HUDEP-2 (cell line): ENCODE results near the gene SIK3.
"Not testable (repeated sequence)": the region's sequence is repeated elsewhere in the genome, so short reads cannot be mapped to it uniquely, and the experiment has no call there.

Source experiments
- DNase-seq, 76 experiments: peaks; one replicate each; lab custom pipeline; 2025; ENCODE audit not compliant: unreplicated experiment in 76 of 76; lab: John Stamatoyannopoulos, UW

The SIK3 gene

DNA sequence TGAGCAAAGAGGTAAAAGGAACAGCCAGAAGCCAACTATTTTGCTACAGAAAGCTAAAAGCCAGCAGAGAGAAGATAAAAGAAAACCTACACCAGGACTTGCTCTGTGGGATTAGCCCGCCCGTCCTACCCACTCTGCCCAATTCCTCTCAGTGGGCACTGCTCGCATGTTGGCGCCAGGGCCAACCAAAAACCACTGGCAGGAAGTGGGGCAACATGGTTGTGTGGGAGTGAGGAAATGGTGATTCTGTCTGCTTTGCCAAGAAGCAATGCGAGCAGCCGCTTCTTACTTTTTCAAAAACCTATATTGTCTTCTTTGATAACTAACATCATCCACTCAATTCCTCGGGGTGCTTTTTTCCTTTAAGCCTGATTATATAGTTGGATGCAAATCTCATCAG, 246.6 kb downstream of the SIK3 start:
- DNase-seq = no peak

DNA sequence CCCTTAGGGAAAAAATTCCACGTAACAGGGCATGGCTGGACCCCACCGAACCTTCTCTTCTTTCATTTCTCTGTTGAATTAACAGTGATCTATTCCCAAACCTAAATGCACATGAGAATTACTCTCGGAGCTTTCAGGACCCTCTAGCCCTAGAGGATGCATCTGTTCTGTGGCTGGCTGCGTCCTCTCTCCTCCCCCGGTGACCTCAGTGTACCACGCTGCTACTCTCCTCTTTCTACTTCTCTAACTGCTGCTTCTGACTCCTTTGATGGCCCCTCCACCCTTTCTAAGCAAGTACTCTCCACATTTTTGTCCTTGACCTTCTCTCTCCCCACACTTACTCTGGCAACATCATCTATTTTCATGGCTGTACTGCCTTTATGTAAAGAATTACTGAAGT, 248.7 kb downstream of the SIK3 start:
- DNase-seq = no peak

DNA sequence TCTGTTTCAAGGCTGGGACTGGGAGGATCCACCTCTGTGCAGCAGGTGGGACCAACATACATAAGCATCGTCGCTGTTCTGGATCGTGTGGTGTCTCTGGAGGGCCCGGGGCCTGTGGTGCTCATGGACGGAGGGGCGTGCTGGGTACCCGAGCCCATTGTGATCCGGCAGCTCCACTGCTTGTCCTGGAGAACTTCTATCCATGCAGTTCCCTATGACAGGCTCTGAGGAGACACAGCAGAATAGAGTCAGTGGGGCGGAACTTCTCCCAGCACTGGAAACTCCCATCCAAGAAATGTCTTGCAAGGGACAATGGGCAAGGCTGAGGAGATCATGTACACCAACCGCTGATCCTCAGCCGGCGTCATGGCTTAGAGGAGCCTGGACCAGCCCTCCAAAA, 249.2 kb downstream of the SIK3 start:
- DNase-seq = no peak

DNA sequence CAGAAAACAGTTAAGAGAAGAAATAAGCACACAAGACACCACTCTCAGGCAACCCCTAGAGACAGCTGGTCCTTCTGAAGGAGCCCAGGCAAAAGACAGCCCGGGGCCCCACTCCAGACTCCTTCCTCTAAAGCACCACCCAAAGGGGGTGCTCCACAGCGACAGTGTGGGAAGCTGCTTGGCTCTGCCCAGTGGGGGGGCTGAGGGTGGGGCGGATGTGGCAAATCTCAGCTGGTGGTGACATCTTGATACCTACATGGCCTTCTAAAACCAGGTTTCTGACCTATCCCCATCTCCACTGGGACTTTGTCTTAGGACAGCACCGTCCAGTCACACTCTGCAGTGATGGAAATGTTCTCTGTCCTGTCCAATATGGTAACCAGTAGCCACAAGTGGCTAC, 250.6 kb downstream of the SIK3 start:
- DNase-seq = no peak

DNA sequence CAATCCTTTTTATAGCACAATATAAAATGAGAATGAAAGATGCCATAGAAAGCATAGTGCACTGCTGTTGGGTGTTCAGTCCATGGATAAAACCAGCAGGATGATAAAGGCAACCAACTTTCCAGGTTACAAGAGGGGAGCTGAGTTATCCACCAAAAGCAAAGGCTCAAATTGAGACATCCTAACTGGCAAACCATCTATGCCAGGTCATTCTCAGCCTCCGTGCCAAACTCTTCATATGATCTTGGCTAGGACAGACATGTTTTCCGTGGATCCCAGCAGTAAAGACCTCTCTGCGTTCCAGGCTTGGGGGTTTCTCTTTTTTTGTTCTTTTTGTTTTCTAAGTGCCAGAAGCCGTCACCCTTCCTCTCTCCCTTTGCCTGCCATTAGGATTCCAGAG, 253.5 kb downstream of the SIK3 start:
- no peak for DNase-seq

DNA sequence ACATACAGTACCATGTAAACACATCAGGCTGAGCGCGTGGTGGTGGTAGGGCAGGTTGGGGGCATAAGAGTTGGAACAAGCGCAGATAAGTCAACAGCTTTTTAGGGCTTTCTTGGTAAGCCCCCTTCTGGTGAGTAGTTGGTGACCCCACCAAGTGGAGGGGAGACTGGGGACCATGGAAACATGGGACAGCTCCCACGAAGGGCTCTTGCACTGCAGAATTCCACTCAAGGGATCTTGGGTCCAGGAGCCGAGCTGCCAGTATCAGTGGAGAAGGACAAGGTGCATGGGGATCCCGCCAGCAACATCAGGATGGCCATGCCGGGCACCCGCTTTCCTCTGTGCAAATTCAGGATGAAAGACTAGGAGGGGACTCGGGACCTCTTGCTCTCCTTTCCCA, 254.6 kb downstream of the SIK3 start:
- no peak for DNase-seq

DNA sequence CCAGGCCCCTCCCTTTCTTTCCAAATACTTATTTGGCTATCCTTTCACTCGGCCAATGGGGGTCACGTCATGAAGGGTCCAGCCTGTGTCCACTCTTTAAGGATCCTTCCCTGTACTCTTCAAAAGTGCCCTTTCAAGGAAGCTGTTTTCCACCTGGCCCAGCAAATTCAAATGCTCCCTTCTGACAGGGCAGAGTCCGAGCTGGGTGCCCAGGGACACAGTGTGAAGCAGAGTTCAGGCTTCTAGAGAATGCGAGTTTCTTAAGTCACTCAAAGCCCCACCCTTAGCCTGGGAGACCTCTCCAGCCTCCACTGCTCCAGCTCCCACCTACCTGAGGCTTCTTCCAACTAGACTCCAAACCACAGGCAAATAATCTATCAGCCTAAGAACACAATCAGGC, 255.3 kb downstream of the SIK3 start:
- DNase-seq = no peak

DNA sequence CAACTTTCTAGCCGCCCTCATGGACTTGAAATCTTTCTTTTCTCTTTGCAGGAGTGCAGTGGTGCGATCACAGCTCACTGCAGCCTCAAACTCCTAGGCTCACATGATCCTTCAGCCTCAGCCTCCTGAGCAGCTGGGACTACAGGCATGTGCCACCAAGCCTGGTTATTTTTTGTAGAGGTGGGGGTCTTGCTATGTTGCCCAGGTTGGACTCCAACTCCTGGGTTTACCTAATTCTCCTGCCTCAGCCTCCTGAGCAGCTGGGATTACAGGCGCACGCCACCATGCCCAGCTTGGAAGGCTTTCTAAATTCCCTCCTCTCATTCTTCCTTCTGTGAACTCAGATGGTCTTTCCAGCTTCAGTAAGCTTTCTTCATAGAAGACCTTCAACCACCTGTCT, 256.1 kb downstream of the SIK3 start:
- DNase-seq = no peak

DNA sequence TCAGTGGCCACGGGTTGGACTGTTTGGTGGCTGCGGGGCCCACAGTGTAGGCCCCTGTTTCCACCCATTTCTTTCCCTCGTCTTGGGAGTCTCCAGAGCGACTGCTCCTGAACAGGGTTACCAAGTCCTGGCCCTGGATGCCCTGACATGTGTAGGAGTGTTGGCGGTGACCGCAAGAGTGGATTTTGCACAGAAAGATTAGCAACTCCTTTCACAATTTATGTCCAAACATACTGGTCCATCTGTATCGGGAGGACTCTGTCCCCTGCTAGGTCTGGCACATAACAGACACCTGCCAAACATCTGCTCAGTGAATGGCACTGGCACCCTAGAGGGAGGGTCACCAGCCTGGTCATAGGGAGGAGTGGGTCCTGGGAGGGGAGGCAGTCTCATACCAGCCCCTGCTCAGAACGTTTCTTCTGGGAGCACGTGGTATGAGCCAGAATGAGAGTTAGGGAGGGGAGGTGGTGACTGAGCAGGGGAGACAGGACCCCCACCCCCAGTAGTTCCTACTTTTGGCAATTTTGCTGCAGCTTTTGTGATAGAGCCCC, 257.4 kb downstream of the SIK3 start:
- DNase-seq = no peak

DNA sequence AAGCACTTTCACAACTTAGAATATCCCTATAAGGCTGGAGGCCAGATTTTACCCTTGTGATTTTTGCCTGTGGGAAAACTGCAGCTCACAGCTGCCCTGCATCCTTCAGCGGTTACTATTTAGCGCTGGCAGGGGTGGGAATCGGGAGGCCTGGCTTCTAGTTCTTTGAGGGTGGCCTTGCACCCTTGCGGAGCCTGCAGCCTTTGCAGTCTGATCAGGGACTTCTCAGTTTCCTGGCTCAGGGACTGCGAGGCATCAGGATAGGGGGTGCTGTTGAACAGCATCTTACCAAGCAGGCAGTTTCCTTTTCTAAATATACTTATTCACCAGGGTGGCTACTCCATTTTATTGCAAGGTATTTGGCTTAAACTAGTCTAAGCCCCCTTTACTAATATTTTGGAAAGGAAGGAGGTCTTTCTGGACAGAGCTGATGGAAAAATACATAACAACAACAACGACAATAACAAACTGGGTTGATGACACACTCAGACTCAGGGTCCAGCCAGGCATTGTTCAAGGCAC, 257.9 kb downstream of the SIK3 start:
- no peak for DNase-seq

DNA sequence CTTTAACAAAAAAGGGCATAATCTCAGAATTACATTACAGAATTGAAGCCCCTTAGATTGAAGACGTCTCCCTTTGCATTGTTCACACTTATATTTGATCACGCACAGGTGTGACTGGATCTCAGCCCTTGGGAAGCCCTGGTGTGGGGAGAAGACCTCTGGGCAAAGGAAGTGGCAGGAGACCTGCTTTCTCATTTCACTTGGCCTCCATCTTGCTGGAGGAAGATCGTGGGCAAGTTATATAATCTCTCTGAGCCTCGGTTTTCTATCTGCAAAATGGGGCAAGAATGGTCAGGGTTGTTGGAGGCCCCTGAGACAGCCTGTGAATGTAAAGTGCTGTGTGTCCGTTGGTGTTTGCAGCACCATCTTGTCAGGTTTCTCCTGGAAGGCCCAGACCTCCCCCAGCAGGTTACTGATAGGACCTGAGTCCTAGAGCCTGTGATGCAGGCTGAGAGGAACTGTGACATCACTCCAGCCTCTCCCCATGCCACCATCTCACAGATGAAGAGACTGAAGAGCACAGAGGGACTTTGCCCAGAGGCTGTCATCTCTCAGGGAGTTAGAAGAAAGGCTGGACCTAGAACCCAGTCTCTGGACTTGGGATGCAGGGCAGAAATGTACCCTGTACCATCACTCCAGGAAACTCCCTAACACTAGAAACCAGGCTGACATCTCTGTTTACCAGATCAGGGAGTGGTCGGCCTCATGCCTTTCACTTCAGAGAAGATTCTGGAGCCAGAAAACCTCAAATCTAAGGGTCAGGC, 259.7 kb downstream of the SIK3 start:
- no peak for DNase-seq

DNA sequence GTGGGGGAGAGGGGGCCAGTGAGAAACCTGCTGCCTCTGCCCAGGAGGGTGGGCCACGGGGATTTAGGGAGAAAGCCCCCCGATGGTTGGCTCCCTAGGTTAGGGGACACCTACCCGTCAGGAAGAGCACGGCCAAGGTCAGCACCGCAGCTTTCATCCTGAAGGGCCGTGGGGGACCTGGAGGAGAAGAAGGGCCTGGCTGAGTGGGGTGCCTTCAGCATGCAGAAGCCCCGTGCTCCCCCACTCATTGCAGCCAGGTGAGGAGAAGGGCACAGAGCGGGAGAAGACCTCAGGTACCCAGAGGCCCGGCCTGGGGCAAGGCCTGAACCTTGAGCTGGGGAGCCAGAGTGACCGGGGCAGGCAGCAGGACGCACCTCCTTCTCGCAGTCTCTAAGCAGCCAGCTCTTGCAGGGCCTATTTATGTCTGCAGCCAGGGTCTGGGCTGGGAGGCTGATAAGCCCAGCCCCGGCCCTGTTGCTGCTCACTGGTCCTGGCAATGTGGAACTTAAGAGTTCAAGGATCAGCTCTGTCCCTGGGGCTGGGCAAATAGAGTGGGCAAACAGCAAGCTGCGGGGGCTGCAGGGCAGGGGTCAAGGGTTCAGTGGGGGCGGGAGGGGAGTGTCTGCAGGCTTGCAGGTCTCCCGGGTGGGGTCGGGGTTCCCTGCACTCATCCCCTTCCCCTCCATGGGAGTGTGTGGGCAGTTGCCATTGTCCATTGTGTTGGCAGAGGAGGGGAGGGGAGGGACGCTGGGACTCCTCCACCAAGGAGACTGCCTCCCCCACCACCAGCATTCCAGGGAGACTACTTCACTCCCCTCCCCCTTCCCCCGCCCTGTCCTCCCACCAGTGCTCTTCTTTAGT, 260.8 kb downstream of the SIK3 start, which contains the start of gene APOA1:
TSS of gene APOA1 (minus strand) at position 392 of the 861 bp plus-strand sequence. CDS start at position 157, 235 bp downstream.
- DNase-seq = no peak

DNA sequence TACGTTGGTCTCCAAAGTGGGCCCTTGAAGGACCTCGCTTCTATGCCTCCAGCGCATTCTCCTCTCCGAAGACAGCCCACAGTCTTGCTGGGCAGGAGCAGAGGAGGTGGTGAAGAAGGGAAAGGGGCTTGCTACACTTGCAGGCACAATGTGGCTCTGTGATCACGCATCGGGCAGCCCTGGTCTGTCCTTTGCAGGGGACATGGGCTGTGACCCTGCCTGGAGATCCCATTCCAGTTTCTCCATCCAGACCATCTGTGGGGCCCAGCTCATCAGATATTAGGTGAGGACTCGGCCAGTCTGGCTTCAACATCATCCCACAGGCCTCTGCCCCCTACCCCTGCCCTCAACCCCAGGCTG, 261.6 kb downstream of the SIK3 start:
- no peak for DNase-seq

DNA sequence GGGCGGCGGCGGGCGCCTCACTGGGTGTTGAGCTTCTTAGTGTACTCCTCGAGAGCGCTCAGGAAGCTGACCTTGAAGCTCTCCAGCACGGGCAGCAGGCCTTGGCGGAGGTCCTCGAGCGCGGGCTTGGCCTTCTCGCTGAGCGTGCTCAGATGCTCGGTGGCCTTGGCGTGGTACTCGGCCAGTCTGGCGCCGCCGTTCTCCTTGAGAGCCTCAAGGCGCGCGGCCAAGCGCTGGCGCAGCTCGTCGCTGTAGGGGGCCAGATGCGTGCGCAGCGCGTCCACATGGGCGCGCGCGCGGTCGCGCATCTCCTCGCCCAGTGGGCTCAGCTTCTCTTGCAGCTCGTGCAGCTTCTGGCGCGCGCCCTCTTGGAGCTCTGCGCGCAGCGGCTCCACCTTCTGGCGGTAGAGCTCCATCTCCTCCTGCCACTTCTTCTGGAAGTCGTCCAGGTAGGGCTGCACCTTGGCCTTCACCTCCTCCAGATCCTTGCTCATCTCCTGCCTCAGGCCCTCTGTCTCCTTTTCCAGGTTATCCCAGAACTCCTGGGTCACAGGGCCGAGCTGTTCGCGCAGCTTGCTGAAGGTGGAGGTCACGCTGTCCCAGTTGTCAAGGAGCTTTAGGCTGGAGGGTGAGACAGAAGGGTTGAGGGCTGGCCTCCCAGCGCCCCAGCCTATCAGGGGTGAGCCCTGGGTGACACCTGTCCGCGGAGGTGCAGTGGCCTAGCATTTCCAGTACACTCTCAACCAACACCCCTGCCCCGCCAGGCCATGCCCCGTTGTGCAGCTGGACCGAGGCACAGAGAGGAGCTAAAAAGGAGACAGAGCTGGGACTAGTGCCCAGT, 262.2 kb downstream of the SIK3 start:
- DNase-seq = peak in 75 of 76 experiments; percentile 8 to 91 (median 78)

DNA sequence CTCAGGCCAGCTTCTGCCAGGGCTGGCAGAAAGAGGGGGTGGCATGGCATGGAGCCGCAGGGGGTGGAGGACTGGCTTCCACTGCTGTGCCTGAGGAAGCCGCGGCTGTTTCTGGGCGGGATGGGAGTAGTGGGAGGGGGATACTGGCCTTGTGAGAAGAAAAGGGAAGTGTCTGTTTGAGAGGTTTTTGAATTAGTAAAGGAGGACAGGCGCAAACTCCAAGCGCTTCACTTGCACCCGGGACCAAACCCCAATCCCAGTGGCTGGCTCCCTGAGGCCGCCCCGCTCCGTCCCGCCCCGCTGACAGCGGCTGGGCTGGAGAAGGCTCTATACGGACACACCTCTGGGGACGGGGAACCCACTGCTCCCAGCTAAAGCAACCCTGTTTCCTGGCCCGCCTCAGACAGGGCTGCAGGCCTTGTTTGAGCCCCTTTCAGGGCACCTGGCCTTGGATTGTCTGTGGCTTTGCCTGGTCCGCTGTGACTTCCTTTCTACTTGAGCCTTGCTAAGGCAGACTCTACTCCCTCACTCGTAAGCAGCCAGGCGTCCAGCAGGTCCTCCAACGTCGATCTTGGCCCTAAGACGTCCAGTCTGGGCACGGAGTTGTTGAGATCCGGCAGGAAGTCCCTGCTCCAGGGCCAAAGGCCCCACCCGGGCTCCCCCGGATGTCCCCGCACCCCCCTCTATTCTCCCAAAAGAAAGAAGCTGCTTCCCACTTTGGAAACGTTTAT, 263.0 kb downstream of the SIK3 start:
- no peak for DNase-seq

DNA sequence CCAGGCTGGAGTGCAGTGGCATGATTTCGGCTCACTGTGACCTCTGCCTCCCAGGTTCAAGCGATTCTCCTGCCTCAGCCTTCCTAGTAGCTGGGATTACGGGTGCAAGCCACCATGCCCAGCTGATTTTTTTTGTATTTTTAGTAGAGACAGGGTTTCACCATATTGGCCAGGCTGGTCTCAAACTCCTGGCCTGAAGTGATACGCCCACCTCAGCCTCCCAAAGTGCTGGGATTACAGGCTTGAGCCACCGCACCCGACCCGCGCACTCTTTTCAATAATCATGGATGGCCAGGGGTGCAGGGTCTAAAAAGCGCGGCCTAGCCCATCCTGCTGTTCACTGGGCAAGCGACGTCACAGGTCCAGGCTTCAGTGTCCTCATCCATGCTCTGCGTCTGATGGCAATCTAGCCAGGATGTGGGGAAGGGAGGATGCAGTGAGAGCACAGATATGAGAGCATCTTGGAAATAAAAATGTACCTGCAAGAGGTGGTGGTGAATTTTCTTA, 263.6 kb downstream of the SIK3 start:
- DNase-seq = not testable (repeated sequence)

DNA sequence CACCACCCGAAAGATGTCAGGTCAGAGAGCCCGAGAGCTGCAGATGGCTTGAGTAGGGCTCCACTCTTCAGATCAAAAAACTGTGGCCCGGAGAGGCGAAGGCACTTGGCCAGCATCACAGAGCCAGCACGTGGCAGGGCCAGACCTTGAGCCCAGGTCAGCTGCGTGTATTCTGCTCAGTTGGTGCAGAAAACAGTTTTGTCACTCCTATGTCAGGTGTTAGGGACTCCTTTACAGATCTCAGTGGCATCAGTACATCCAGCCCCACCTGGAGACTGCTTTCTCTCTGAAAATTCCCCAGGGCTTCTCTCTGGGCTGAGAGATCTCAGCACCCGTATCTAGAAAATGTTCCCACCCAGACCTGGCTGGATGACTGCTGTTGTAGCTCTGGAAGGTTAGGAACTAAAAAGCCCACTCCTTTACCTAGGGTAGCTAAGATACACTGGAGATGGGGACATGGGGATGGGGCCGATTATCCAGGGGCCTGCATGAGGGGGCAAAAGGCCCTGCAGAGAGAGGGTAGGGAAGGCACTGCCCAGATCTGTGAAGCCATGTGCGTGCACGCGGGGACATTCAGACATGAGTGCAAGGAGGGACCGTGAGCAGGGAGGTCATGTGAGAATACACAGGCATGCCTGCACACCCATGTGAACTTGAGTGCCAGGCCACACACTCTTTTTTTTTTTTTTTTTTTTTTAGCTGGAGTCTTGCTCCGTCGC, 264.3 kb downstream of the SIK3 start:
- no peak for DNase-seq

DNA sequence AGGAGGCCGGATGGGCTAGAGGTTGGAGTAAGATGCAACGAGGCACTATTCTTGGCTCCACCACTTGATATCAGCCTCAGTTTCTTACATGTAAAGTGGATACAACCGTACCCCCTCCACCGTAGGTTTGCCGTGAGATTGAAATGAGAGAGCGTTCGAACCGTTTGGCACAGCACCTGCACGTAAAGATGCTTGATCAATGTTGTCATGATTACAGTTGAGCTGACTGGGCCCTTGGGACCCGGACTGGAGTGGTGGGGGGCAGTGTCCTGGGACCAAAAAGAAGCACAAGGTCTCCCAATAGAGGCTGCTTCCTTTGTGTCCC, 264.8 kb downstream of the SIK3 start:
- DNase-seq = no peak
